ENCODE results near the gene WDR26.
"Not testable (repeated sequence)": the region's sequence is repeated elsewhere in the genome, so short reads cannot be mapped to it uniquely, and the experiment has no call there.

Gene WDR26

DNA sequence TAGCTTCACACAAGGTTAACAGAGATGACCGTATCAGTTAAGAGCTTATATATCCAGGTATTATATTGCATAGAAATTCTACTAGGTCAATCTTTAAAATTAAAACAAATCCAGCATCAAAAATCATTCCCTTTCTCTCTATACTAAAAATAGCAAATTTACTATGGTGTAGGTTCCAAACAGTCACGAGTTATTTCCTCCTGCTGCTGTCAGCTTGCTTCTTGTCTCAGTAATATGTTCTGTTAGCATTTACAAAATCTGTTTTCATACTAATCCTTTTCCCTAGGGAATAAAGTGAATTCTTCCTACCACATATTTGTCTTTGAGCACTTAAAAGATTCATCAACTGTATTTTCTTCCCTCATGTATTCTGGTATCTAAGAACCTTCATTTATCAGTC is 2.5 kb downstream of the WDR26 start:
- POLR2A ChIA-PET = interaction anchor here (1.7 kb wide), 1 partner anchor 25 kb away, joined by 4 read pairs; no protein-coding TSS in a partner anchor
- TF ChIP-seq, protein P1, sequence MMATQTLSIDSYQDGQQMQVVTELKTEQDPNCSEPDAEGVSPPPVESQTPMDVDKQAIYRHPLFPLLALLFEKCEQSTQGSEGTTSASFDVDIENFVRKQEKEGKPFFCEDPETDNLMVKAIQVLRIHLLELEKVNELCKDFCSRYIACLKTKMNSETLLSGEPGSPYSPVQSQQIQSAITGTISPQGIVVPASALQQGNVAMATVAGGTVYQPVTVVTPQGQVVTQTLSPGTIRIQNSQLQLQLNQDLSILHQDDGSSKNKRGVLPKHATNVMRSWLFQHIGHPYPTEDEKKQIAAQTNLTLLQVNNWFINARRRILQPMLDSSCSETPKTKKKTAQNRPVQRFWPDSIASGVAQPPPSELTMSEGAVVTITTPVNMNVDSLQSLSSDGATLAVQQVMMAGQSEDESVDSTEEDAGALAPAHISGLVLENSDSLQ (IDR thresholded peaks at IDR 0.05) = no peak
- 0 out of 2 replicates have a peak, but pooled peaks have one; percentile 5 for TF ChIP-seq ELF4 (IDR thresholded peaks at IDR 0.05)
- DNase-seq (ENCODE audit: extremely low spot score) = no peak
- CTCF ChIA-PET = interaction anchor here (0.6 to 1.3 kb wide), 2 partner anchors 25 to 292 kb away, joined by 3 to 6 read pairs; no protein-coding TSS in a partner anchor

DNA sequence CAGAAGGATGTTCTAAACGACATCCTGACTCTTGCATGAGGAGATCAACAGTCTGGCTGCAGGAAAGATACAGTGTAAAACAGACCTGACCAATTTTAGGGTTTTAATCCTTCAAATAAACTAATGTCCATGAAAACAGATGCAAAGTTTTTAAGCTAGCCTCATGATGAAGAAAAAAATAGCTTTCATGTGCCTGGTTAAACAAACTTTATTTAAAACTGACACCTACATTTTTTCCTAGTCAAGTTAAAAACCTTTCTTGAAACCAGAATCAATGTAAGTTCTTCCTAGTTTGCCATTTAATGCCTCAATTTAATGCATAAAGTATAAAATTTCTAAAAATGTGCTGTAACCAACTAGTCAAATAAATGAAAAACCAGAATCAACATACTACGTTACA is 2.9 kb downstream of the WDR26 start:
- TF ChIP-seq SP1 (IDR thresholded peaks at IDR 0.05) = no peak
- TF ChIP-seq, protein P1 (IDR thresholded peaks at IDR 0.05) = no peak
- TF ChIP-seq NFRKB (IDR thresholded peaks at IDR 0.05) = no peak
- TF ChIP-seq ZNF384 (IDR thresholded peaks at IDR 0.05) = no peak
- TF ChIP-seq FOXK2 (IDR thresholded peaks at IDR 0.05) = no peak
- ChIA-PET POLR2A (no interaction called here), CTCF (interaction anchor here (1.3 kb wide), 1 partner anchor 25 kb away, joined by 6 read pairs; no protein-coding TSS in a partner anchor)
- DNase-seq (ENCODE audit: extremely low spot score) = no peak

DNA sequence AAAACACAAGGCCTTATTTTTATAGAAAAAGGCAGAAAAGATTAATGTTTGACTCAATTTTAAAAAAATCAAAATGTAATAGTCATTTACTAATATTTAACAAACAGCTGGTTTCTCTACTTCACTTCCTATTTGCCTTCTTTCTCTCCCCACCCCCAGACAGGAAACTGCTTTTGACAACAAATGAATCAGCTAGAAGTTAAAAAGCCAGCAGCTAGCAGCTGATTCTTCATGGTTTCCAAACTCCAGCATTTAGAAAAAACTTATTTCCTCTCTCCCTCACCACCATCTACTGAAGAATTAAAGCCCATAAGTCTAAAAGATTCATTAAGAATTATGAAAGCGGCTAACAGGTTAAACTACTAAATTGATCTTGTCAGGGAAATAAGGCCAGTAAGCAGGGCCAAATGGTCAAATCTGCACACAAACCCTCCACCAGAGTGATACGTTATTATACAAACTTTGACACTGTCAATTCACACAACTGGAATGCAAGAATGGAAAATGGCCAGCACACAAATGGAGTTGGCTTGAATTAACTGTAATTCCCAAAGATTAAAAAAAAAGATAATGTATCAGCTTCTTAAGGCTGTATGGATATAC is 4.0 kb downstream of the WDR26 start:
- ChIA-PET CTCF (no interaction called here), POLR2A (no interaction called here)
- TF ChIP-seq FOXK2 (IDR thresholded peaks at IDR 0.05) = no peak
- TF ChIP-seq ZNF384 (IDR thresholded peaks at IDR 0.05) = no peak
- no peak for TF ChIP-seq NFRKB (IDR thresholded peaks at IDR 0.05)
- DNase-seq (ENCODE audit: extremely low spot score) = no peak

DNA sequence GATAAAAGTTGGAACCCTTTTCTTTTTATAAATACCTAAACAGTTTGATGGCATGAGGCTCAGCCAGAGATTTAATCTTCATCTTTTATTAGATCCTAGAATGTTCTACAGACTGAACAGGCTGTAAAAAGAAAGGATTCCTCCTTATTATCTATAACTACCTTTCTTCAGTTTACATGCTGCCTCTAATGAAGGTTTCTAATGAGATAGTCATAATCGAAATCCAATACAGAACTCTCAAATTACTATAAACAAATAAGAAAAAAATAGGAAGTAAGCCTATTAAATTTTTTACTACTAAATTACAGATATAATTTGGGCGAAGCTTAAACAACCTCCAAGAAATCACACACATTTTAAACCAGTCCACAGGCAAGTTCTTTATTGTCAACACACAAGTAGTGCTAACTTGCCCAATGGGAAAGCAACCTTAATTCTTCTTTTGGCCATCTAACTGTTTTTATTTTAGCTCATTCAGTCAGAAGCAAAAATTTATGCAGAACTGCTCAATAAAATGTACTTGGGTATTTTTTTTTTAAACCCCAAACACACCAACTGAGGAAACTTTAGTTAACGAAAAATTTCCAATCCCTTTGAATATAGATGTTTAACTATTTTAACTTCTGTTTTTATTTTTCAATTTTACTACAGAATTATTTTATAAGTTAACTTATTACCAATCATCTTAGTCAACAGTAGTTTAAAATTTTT is 4.8 kb downstream of the WDR26 start:
- TF ChIP-seq FOXM1 (IDR thresholded peaks at IDR 0.05; ENCODE audit: borderline replicate concordance) (no peak), ZNF384 (IDR thresholded peaks at IDR 0.05) (no peak), L3MBTL2 (conservative IDR thresholded peaks at IDR 0.05) (no peak), CTBP1 (IDR thresholded peaks at IDR 0.05; ENCODE audit: borderline replicate concordance) (no peak), BHLHE40 (IDR thresholded peaks at IDR 0.05; ENCODE audit: borderline replicate concordance) (no peak), HDGF (IDR thresholded peaks at IDR 0.05; ENCODE audit: borderline replicate concordance) (no peak), SP1 (IDR thresholded peaks at IDR 0.05) (no peak), ARNT (IDR thresholded peaks at IDR 0.05) (no peak), LEF1 (IDR thresholded peaks at IDR 0.05; ENCODE audit: borderline replicate concordance) (no peak), SUZ12 (IDR thresholded peaks at IDR 0.05) (no peak)
- TF ChIP-seq, protein P1 (IDR thresholded peaks at IDR 0.05) = no peak
- POLR2A ChIA-PET = no interaction called here
- CTCF ChIA-PET = no interaction called here
- DNase-seq (ENCODE audit: extremely low spot score) = no peak

DNA sequence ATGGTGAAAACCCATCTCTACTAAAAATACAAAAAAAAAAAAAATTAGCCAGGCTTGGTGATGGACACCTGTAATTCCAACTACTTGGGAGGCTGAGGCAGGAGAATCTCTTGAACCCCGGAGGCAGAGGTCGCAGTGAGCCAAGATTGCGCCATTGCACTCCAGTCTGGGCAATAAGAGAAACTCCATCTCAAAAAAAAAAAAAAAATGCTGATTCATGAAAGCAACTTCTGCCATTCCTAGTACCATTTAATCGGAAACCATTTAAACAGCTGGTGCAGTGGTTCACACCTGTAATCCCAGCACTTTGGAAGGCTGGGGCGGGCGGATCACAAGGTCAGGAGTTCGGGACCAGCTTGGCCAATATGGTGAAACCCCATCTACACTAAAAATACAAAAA is 5.9 kb downstream of the WDR26 start:
- POLR2A ChIA-PET, CTCF ChIA-PET: not testable (repeated sequence)

DNA sequence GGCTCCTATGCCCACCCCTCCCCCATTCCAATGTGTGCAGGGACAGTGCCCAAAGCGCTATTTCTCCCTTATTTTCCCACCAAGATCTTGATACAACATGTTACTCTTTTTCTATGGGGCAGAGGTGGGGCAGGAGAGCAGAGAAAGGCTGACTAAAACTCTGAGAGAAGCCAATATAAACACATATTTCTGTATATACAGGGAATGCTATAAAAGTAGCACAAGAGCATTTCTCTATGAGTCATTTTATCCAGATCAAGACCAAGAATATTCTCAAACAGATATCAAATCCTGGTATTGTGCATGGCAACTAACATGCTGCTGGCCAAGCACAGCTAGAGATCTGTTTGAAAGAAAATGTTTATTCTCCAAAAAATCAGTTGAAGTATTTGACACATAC is 7.3 kb downstream of the WDR26 start:
- POLR2A ChIA-PET = no interaction called here
- no peak for TF ChIP-seq SUZ12 (IDR thresholded peaks at IDR 0.05)
- TF ChIP-seq L3MBTL2 (conservative IDR thresholded peaks at IDR 0.05) = no peak
- TF ChIP-seq NFRKB (IDR thresholded peaks at IDR 0.05) = 0 out of 2 replicates have a peak, but pooled peaks have one; percentile 11
- TF ChIP-seq HDGF (IDR thresholded peaks at IDR 0.05; ENCODE audit: borderline replicate concordance) = no peak
- CTCF ChIA-PET = no interaction called here
- DNase-seq (ENCODE audit: extremely low spot score) = no peak

More for the DNA sequence above, 5.9 kb downstream of the WDR26 start:
- DNase-seq (ENCODE audit: extremely low spot score) = not testable (repeated sequence)

DNA sequence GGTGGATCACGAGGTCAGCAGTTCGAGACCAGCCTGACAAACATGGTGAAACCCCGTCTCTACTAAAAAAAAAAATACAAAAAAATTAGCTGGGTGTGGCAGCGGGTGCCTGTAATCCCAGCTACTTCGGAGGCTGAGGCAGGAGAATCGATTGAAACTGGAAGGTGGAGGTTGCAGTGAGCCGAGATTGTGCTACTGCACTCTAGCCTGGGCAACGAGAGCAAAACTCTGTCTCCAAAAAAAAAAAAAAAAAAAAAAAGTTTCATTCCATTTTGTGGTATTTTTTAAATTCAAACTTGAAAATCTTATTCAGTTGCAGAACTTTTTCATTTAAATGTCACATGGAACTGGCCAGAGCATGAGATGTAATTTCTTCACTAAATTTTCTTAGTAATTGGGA is 7.7 kb downstream of the WDR26 start:
- DNase-seq (ENCODE audit: extremely low spot score); POLR2A ChIA-PET; CTCF ChIA-PET: not testable (repeated sequence)

DNA sequence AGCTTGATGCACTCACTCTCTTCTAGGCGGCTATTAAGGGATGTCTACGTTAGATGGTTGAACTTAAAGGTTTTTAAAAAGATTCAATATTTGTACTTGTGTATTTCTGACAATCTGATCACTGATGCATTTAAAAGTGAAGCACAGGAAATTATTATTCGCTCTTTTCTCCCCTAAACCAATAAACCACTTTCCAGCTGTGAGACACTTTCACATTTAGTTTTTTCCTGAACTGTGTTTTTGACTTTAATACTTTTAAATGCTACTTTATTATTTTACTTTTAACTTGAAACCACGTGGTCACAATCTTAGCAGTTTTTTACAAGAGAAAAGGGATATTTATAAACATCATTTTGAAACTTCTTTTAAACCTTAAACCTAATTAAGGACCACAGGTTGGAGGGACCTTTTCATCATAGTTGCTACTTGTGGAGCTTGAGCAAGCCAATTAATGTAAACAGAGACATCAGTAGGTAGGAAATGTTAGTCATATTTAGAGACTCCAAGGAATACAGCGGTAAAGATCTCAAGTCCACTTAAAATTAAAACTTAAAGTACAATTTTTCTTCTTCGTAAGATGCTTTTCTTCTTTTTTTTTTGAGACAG is 9.2 kb downstream of the WDR26 start:
- POLR2A ChIA-PET = no interaction called here

More for the DNA sequence above, 9.2 kb downstream of the WDR26 start:
- DNase-seq (ENCODE audit: extremely low spot score) = no peak
- TF ChIP-seq BHLHE40 (IDR thresholded peaks at IDR 0.05; ENCODE audit: borderline replicate concordance) (no peak), TARDBP (IDR thresholded peaks at IDR 0.05) (no peak), LEF1 (IDR thresholded peaks at IDR 0.05; ENCODE audit: borderline replicate concordance) (no peak), ELF4 (IDR thresholded peaks at IDR 0.05) (no peak), SP1 (IDR thresholded peaks at IDR 0.05) (no peak), ARNT (IDR thresholded peaks at IDR 0.05) (no peak), FOXK2 (IDR thresholded peaks at IDR 0.05) (no peak), SUZ12 (IDR thresholded peaks at IDR 0.05) (no peak), NFRKB (IDR thresholded peaks at IDR 0.05) (no peak), HDGF (IDR thresholded peaks at IDR 0.05; ENCODE audit: borderline replicate concordance) (no peak), CTBP1 (IDR thresholded peaks at IDR 0.05; ENCODE audit: borderline replicate concordance) (no peak), ZNF384 (IDR thresholded peaks at IDR 0.05) (no peak), FOXM1 (IDR thresholded peaks at IDR 0.05; ENCODE audit: borderline replicate concordance) (no peak)
- TF ChIP-seq, protein P1 (IDR thresholded peaks at IDR 0.05) = no peak
- CTCF ChIA-PET = no interaction called here

All from HEK293T (cell line).